ENCODE measurements around the gene PPP1R9B. TPM values are rescaled to one million over a fixed set of nuclear protein-coding genes. Genes with fewer than 3 reads are reported as not detected.

The PPP1R9B gene
- total and polyA plus RNA-seq, 2 of the 8 experiments (the other 6 are each of a cell fraction or from before 2014, with no cell fraction given): 5.2 to 13.1 TPM

GRCh38 chr17:50148226-50149090, 2.0 kb downstream of the PPP1R9B start:
- DNase-seq (ENCODE audit: low read depth in 1 of 2, low spot score in 2 of 2) (no peak), FAIRE-seq (no peak)
- H3K79me2 ChIP-seq (ENCODE audit: control insufficient read depth in 1 of 2, insufficient read depth in 2 of 2, low read length in 2 of 2): no peaks in the 10 kb centered on the region; a peak in 1 of 4 replicates
- H3K4ac ChIP-seq (replicated peaks; ENCODE audit: insufficient read length, low read depth, low read length): no peak overlapping the region
- no peak overlapping the region for H4K8ac ChIP-seq (ENCODE audit: extremely low read depth, insufficient read depth, low read length)
- peaks cover 0 to 34% (median 16%) of the 10 kb centered on the region in 4 experiments; a peak in 6 of 7 replicates for H3K4me1 ChIP-seq (replicated peaks in 1 of 4; ENCODE audit: control insufficient read depth in 3 of 4, insufficient read depth in 4 of 4, low read length in 3 of 4)
- peak overlapping the region; percentile 15 for H3K18ac ChIP-seq (ENCODE audit: extremely low read depth, low read length)
- 20% methylated on average over 14 of the region's 25 CpGs; no CpG with 5 or more reads in 1 of the 2 experiments for WGBS, 2 experiments (ENCODE audit: extremely low coverage in 1 of 2, insufficient coverage in 1 of 2, insufficient read length in 1 of 2, insufficient replicate concordance in 2 of 2, low coverage in 1 of 2, low lambda C conversion rate in 2 of 2, missing lambda C conversion rate in 1 of 2)
- H2BK20ac ChIP-seq (ENCODE audit: low read length): no peak overlapping the region
- H3K4me3 ChIP-seq (ENCODE audit: extremely low read depth in 1 of 4, insufficient read depth in 2 of 4, low read depth in 3 of 4, low read length in 4 of 4): peak overlapping the region; percentile 30 to 64 (median 48)
- no peak overlapping the region for H3K14ac ChIP-seq (ENCODE audit: insufficient read length)
- H3K27me3 ChIP-seq (replicated peaks in 1 of 4; ENCODE audit: control insufficient read depth in 3 of 4, extremely low read depth in 1 of 4, insufficient read depth in 3 of 4, low read length in 3 of 4): peaks cover 2 to 17% (median 15%) of the 10 kb centered on the region in 4 experiments; a peak in 6 of 7 replicates
- H4K5ac ChIP-seq (ENCODE audit: insufficient read length, low read depth, low read length): no peak overlapping the region
- no peak overlapping the region for H2BK5ac ChIP-seq (ENCODE audit: low read depth, low read length)
- H3K23ac ChIP-seq (ENCODE audit: insufficient read length): no peak overlapping the region
- H2BK15ac ChIP-seq (ENCODE audit: low read length): no peak overlapping the region
- H3K79me1 ChIP-seq (ENCODE audit: low read depth, low read length): peaks cover 8% of the 10 kb centered on the region
- peaks cover 5 to 16% of the 10 kb centered on the region in 2 experiments for H4K20me1 ChIP-seq (replicated peaks in 1 of 2; ENCODE audit: control insufficient read depth in 1 of 2, insufficient read depth in 2 of 2, low read length in 2 of 2)
- ChIA-PET CTCF (ENCODE audit: partially characterized antibody) (interaction anchor here (0.5 to 21.5 kb wide), 15 partner anchors 10 to 204 kb away, joined by 3 to 299 read pairs (median 5); partner anchors contain the start of genes COL1A1, SAMD14 and SGCA), POLR2A (ENCODE audit: partially characterized antibody) (interaction anchor here (1.3 to 2.6 kb wide), 4 partner anchors 8 to 25 kb away, joined by 4 to 9 read pairs (median 7); no protein-coding TSS in a partner anchor)
- H3K9me3 ChIP-seq (ENCODE audit: insufficient read depth in 2 of 2, low read depth in 1 of 2, low read length in 1 of 2): no peaks in the 10 kb centered on the region
- no peak overlapping the region for H3K9ac ChIP-seq (replicated peaks in 1 of 4; ENCODE audit: extremely low read depth in 1 of 4, low read depth in 3 of 4, low read length in 3 of 4)
- H2AK5ac ChIP-seq (ENCODE audit: low read depth, low read length): no peak overlapping the region
- no peak overlapping the region for H4K91ac ChIP-seq (replicated peaks; ENCODE audit: insufficient read length, low read length)
- H2BK12ac ChIP-seq (ENCODE audit: low read depth, low read length): peak overlapping the region; percentile 81; the same call in 1 of the 2 replicates
- no peak overlapping the region for H2AFZ ChIP-seq (ENCODE audit: low read length)
- peak overlapping the region; percentile 87 to 88 for H3K4me2 ChIP-seq (ENCODE audit: insufficient read depth in 1 of 2, low read depth in 2 of 2, low read length in 2 of 2)
- peaks cover 30% of the 10 kb centered on the region for H3K23me2 ChIP-seq (ENCODE audit: low read depth, low read length)
- peaks cover 0 to 6% (median 0%) of the 10 kb centered on the region in 4 experiments; a peak in 1 of 8 replicates for H3K36me3 ChIP-seq (ENCODE audit: control insufficient read depth in 2 of 4, insufficient read depth in 4 of 4, low read length in 3 of 4)
- H3K56ac ChIP-seq (replicated peaks; ENCODE audit: insufficient read length, low read depth, low read length): no peak overlapping the region
- no peak overlapping the region for H2BK120ac ChIP-seq (replicated peaks; ENCODE audit: low read depth, low read length)
- no peak overlapping the region for H3K27ac ChIP-seq (ENCODE audit: low read depth, low read length)
- TF ChIP-seq CBX8 (IDR thresholded peaks at IDR 0.05; ENCODE audit: borderline replicate concordance, low read depth, low read length): no peak
- TF ChIP-seq CTCF (IDR thresholded peaks at IDR 0.05; ENCODE audit: control extremely low read depth in 1 of 3, insufficient read depth in 1 of 3, low read depth in 1 of 3, low read length in 3 of 3): peak in 1 of 3 experiments; percentile 2; a peak in 1 of 4 replicates
- TF ChIP-seq TAF7 (optimal IDR thresholded peaks at IDR 0.05; ENCODE audit: borderline replicate concordance, low read depth, low read length): no peak
- no peak for TF ChIP-seq ASH2L (IDR thresholded peaks at IDR 0.05; ENCODE audit: low read length)
- no peak for TF ChIP-seq SP2 (IDR thresholded peaks at IDR 0.05; ENCODE audit: low read length)
- TF ChIP-seq TCF12 (IDR thresholded peaks at IDR 0.05; ENCODE audit: low read depth, low read length): no peak
- TF ChIP-seq RFX5 (IDR thresholded peaks at IDR 0.05; ENCODE audit: borderline replicate concordance, low read depth, low read length): no peak
- no peak for TF ChIP-seq SAP30 (IDR thresholded peaks at IDR 0.05; ENCODE audit: insufficient read depth, insufficient replicate concordance, low read length)
